ENCODE measurements around the gene CLEC7A.
A peak's percentile ranks its signal among the peaks of the same experiment; 100 is the strongest.

CLEC7A gene

DNA sequence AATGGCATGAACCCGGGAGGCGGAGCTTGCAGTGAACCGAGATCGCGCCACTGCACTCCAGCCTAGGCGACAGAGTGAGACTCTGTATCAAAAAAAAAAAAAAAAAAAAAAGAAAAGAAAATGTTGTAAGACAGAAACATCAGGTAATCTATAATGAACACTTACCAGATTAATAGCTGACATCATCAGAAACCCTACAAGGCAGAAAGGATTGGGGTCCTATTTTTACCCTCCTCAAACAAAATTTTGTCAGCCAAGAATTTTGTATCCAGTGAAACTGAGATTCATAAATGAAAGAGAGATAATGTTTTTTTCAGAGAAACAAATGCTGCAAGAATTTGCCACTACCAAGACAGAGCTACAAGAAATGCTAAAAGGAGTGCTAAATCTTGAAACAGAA, 45.3 kb downstream of the CLEC7A start:
- no peak overlapping the region for H3K27ac ChIP-seq (replicated peaks)
- DNase-seq (ENCODE audit: low read depth in 1 of 2, low spot score in 1 of 2): no peak
- no peaks in the 10 kb centered on the region for H3K27me3 ChIP-seq (ENCODE audit: insufficient read depth, poor library complexity, severe bottlenecking)
- TF ChIP-seq, protein P1, sequence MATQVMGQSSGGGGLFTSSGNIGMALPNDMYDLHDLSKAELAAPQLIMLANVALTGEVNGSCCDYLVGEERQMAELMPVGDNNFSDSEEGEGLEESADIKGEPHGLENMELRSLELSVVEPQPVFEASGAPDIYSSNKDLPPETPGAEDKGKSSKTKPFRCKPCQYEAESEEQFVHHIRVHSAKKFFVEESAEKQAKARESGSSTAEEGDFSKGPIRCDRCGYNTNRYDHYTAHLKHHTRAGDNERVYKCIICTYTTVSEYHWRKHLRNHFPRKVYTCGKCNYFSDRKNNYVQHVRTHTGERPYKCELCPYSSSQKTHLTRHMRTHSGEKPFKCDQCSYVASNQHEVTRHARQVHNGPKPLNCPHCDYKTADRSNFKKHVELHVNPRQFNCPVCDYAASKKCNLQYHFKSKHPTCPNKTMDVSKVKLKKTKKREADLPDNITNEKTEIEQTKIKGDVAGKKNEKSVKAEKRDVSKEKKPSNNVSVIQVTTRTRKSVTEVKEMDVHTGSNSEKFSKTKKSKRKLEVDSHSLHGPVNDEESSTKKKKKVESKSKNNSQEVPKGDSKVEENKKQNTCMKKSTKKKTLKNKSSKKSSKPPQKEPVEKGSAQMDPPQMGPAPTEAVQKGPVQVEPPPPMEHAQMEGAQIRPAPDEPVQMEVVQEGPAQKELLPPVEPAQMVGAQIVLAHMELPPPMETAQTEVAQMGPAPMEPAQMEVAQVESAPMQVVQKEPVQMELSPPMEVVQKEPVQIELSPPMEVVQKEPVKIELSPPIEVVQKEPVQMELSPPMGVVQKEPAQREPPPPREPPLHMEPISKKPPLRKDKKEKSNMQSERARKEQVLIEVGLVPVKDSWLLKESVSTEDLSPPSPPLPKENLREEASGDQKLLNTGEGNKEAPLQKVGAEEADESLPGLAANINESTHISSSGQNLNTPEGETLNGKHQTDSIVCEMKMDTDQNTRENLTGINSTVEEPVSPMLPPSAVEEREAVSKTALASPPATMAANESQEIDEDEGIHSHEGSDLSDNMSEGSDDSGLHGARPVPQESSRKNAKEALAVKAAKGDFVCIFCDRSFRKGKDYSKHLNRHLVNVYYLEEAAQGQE (IDR thresholded peaks at IDR 0.05; ENCODE audit: insufficient replicate concordance, low read depth): no peak
- TF ChIP-seq GABPA (IDR thresholded peaks at IDR 0.05; ENCODE audit: low read depth) (no peak), POLR2AphosphoS5 (IDR thresholded peaks at IDR 0.05; ENCODE audit: low read depth) (no peak), SPI1 (IDR thresholded peaks at IDR 0.05; ENCODE audit: borderline replicate concordance, low read depth) (no peak)
- TF ChIP-seq, protein P2, sequence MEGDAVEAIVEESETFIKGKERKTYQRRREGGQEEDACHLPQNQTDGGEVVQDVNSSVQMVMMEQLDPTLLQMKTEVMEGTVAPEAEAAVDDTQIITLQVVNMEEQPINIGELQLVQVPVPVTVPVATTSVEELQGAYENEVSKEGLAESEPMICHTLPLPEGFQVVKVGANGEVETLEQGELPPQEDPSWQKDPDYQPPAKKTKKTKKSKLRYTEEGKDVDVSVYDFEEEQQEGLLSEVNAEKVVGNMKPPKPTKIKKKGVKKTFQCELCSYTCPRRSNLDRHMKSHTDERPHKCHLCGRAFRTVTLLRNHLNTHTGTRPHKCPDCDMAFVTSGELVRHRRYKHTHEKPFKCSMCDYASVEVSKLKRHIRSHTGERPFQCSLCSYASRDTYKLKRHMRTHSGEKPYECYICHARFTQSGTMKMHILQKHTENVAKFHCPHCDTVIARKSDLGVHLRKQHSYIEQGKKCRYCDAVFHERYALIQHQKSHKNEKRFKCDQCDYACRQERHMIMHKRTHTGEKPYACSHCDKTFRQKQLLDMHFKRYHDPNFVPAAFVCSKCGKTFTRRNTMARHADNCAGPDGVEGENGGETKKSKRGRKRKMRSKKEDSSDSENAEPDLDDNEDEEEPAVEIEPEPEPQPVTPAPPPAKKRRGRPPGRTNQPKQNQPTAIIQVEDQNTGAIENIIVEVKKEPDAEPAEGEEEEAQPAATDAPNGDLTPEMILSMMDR (IDR thresholded peaks at IDR 0.05; ENCODE audit: insufficient read depth, low read length): no peak
- no peak overlapping the region for H3K4me3 ChIP-seq (replicated peaks; ENCODE audit: insufficient read depth, low read length)

DNA sequence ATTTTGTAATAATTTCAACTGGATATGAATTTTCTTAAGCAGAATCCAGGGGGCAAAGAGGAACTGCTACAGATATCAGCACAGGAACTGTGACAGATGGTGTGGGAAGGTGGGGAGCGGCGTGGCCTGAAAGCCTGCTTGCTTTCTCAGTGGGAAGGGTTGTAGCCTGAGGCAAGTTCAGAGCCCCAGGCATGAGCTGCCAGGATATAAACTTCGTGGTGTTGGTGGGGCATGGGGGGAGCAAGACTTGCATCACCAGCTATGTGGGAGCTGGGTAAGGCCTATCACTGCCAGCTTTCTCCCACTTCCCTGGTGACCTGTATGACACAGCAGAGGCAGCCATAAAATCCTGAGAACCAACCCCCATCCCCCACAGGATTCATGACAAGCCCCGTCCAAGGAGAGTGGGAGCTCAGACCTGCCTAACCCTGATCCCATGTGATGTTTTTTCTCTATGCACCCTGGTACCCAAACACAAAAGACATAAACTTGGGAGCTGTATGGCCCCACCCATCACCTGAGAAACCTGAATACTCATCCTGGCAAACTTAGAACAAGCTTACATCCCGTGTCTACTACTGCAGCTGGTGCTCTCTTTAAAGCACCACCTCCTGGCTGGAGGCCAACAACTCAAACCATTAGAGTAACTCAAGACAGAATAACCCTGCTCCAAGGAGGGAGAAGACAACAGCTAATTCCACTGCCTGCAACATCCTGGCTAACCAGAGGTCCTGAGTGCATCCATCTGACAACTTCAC, 47.7 kb downstream of the CLEC7A start:
- DNase-seq (ENCODE audit: low read depth in 1 of 2, low spot score in 1 of 2): peak; percentile 36 to 73
- H3K4me3 ChIP-seq (replicated peaks; ENCODE audit: insufficient read depth, low read length): no peak overlapping the region
- peak overlapping the region; percentile 13; the same call in 1 of the 2 replicates for H3K27ac ChIP-seq (replicated peaks)
- no peaks in the 10 kb centered on the region for H3K27me3 ChIP-seq (ENCODE audit: insufficient read depth, poor library complexity, severe bottlenecking)
- TF ChIP-seq, protein P1 (IDR thresholded peaks at IDR 0.05; ENCODE audit: insufficient replicate concordance, low read depth): no peak
- peak; percentile 83; the same call in 1 of the 2 replicates for TF ChIP-seq SPI1 (IDR thresholded peaks at IDR 0.05; ENCODE audit: borderline replicate concordance, low read depth)

DNA sequence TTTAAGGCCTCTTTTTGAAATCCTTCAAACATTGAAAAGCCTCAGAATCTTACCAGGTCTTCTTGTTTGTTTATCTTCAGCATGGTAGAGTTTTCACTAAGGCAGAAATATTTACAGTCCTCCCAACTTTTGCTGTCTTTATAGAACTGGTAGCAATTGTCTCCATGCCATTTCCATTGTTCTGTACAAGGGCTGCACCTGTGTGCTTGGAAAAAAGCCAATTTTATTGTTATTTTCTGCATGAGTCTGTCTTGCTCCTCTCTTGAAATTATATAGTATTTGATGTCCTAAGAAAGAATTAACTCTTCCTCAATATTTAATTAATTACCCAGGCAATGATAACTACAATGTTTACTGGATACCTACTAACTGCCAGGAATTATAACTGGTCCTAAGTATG, 54.5 kb downstream of the CLEC7A start:
- no peak for DNase-seq (ENCODE audit: low read depth in 1 of 2, low spot score in 1 of 2)
- Histone ChIP-seq H3K27ac (replicated peaks) (no peak overlapping the region), H3K4me3 (replicated peaks; ENCODE audit: insufficient read depth, low read length) (no peak overlapping the region), H3K27me3 (ENCODE audit: insufficient read depth, poor library complexity, severe bottlenecking) (no peaks in the 10 kb centered on the region)
- TF ChIP-seq, protein P2 (IDR thresholded peaks at IDR 0.05; ENCODE audit: insufficient read depth, low read length): no peak
- TF ChIP-seq SPI1 (IDR thresholded peaks at IDR 0.05; ENCODE audit: borderline replicate concordance, low read depth) (no peak), GABPA (IDR thresholded peaks at IDR 0.05; ENCODE audit: low read depth) (no peak), POLR2AphosphoS5 (IDR thresholded peaks at IDR 0.05; ENCODE audit: low read depth) (no peak)
- TF ChIP-seq, protein P1 (IDR thresholded peaks at IDR 0.05; ENCODE audit: insufficient replicate concordance, low read depth): no peak
